Dedifferentiated amniotic fluid mesenchymal stem cell (primary cell): ENCODE data around the gene STX8.
"Not testable (repeated sequence)": the region's sequence is repeated elsewhere in the genome, so short reads cannot be mapped to it uniquely, and the experiment has no call there.

ENCODE experiments used
- DNase-seq: peaks from one replicate; pipeline ENCODE4 v3.0.0-alpha.2; 2016; ENCODE audit errors: extremely low spot score

The STX8 gene

GRCh38 chr17:9339958-9340357 is 235.7 kb downstream of the STX8 start:
- DNase-seq = no peak

- DNase-seq = not testable (repeated sequence)
Observed at GRCh38 chr17:9339482-9339881, 236.1 kb downstream of the STX8 start.

- DNase-seq = no peak
Observed at GRCh38 chr17:9336817-9337216, 238.8 kb downstream of the STX8 start.

GRCh38 chr17:9334536-9335446 is 240.8 kb downstream of the STX8 start:
- no peak for DNase-seq

GRCh38 chr17:9332132-9332494 is 243.5 kb downstream of the STX8 start:
- DNase-seq = no peak

GRCh38 chr17:9331279-9332131 is 244.1 kb downstream of the STX8 start:
- no peak for DNase-seq

- DNase-seq = no peak
Observed at GRCh38 chr17:9330611-9331271, 244.9 kb downstream of the STX8 start.

GRCh38 chr17:9330141-9330540 is 245.5 kb downstream of the STX8 start:
- DNase-seq = no peak

- no peak for DNase-seq
Observed at GRCh38 chr17:9329251-9329921, 246.2 kb downstream of the STX8 start.

- DNase-seq = no peak
Observed at GRCh38 chr17:9324864-9325263, 250.8 kb downstream of the STX8 start.

GRCh38 chr17:9322326-9322725 is 253.3 kb downstream of the STX8 start:
- no peak for DNase-seq

GRCh38 chr17:9321890-9322289 is 253.7 kb downstream of the STX8 start:
- DNase-seq = no peak

- DNase-seq = no peak
Observed at GRCh38 chr17:9315360-9315759, 260.3 kb downstream of the STX8 start.

GRCh38 chr17:9313346-9313745 is 262.3 kb downstream of the STX8 start:
- no peak for DNase-seq

GRCh38 chr17:9309216-9309615 is 266.4 kb downstream of the STX8 start:
- no peak for DNase-seq

GRCh38 chr17:9308069-9308468 is 267.6 kb downstream of the STX8 start:
- DNase-seq = no peak

GRCh38 chr17:9307313-9307998 is 268.2 kb downstream of the STX8 start:
- no peak for DNase-seq

GRCh38 chr17:9306086-9306485 is 269.5 kb downstream of the STX8 start:
- DNase-seq = no peak

GRCh38 chr17:9299695-9300094 is 275.9 kb downstream of the STX8 start:
- no peak for DNase-seq

- no peak for DNase-seq
Observed at GRCh38 chr17:9298776-9299295, 276.8 kb downstream of the STX8 start.

GRCh38 chr17:9298135-9298534 is 277.5 kb downstream of the STX8 start:
- DNase-seq = no peak
